Astrocyte (in vitro differentiated cells and primary cell): Measurements from ENCODE around the gene OR2F1.

Source experiments
- EZH2 ChIP-seq: IDR thresholded peaks from 2 replicates; pipeline ENCODE4 v1.6.1; 2012; ENCODE audit warnings: mild to moderate bottlenecking, low read length, inconsistent platforms; ENCODE audit not compliant: insufficient read depth
- TF ChIP-seq, protein P1 (sequence below): IDR thresholded peaks from 2 replicates; pipeline ENCODE4 v1.5.1; 2011; ENCODE audit warnings: low read depth, mild to moderate bottlenecking, inconsistent platforms, low read length, moderate library complexity; ENCODE audit not compliant: insufficient read depth

DNA sequence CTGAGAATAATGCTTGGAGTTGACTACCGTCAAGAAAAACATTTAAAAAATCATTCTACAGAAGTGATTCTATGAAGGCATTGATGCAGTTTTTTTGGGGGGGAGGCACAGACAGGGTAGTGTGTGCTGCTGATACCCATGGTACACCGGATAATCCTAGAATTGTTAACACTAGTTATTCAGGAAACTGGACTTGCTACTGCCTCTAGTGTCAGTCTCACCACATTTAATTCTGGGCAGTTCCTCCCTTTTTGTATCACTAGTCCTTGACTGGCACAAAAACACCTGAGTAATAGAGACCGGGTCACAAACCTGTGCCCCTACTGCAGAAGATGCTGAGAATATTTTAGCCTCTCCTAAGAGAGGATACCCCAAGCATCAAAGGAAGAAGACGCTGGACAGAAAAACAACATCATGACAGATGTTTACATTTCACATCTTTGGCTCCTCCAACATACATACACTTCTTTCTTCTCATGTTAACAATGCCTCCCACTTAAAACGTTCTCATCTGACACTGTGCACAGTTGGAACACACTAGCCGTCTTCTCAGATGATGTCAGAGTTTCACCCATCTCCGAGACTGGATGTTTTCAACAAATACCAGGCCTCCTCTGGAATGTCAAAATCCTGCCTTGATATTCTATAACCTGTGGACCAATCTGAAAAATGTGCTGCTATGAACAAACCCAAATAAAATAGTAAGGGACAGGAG lies 39.5 kb upstream of the OR2F1 start:
- TF ChIP-seq, protein P1, sequence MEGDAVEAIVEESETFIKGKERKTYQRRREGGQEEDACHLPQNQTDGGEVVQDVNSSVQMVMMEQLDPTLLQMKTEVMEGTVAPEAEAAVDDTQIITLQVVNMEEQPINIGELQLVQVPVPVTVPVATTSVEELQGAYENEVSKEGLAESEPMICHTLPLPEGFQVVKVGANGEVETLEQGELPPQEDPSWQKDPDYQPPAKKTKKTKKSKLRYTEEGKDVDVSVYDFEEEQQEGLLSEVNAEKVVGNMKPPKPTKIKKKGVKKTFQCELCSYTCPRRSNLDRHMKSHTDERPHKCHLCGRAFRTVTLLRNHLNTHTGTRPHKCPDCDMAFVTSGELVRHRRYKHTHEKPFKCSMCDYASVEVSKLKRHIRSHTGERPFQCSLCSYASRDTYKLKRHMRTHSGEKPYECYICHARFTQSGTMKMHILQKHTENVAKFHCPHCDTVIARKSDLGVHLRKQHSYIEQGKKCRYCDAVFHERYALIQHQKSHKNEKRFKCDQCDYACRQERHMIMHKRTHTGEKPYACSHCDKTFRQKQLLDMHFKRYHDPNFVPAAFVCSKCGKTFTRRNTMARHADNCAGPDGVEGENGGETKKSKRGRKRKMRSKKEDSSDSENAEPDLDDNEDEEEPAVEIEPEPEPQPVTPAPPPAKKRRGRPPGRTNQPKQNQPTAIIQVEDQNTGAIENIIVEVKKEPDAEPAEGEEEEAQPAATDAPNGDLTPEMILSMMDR = no peak
- TF ChIP-seq EZH2 = no peak
